OCI-LY3 (cell line): ENCODE measurements around the gene CD247.

ENCODE experiments used
- CTCF ChIP-seq: fragments of 200-600, 300-600 bp; sonication (generic); IDR thresholded peaks from 2 replicates; pipeline ENCODE4 v1.5.1; 2014; ENCODE audit warnings: antibody characterized with exemption, low read length, low read depth
- EZH2phosphoT487 ChIP-seq: fragments of 200-600 bp; shearing (Covaris generic); IDR thresholded peaks from 2 replicates; pipeline ENCODE4 v1.6.1; 2018; ENCODE audit warnings: antibody characterized with exemption, mixed run types, low read depth

GRCh38 chr1:167440776-167441175 is 77.6 kb downstream of the CD247 start:
- TF ChIP-seq CTCF (no peak), EZH2phosphoT487 (no peak)
